Heart left ventricle (tissue), 16 donors: ENCODE results near the gene ANXA2R. TPM values are rescaled to one million over a fixed set of nuclear protein-coding genes. Genes with fewer than 3 reads are reported as not detected.

Source experiments
- ATAC-seq, 4 donors: fragments of 200-7000 bp; cut with Tn5 transposase; one replicate each; pipeline ENCODE4 v1.9.1; 2020 to 2022; ENCODE audit warnings: moderate library complexity in 4 of 4, mild to moderate bottlenecking in 3 of 4, moderate number of reproducible peaks in 1 of 4
- DNase-seq, 5 donors: peaks; one replicate each; pipeline ENCODE4 v3.0.0-alpha.2; 2020
- H3K27ac ChIP-seq, 12 donors: fragments of 200-600 bp; sonication (generic) in 4 of 12; one replicate each; pipeline versions ENCODE4 v1.5.0 to v1.8.0; 2016 to 2022; ENCODE audit warnings: mild to moderate bottlenecking in 2 of 12
- H3K27me3 ChIP-seq, 9 donors: fragments of 200-600 bp; sonication (generic) in 2 of 9; one replicate each; pipeline versions ENCODE4 v1.5.1 to v1.8.0; 2016 to 2022; ENCODE audit warnings: mild to moderate bottlenecking in 3 of 9
- H3K36me3 ChIP-seq, 9 donors: fragments of 200-600 bp; sonication (generic) in 2 of 9; one replicate each; pipeline versions ENCODE4 v1.5.0 to v1.8.0; 2018 to 2022; ENCODE audit warnings: mild to moderate bottlenecking in 2 of 9
- H3K4me1 ChIP-seq, 12 donors: fragments of 200-600 bp; sonication (generic) in 4 of 12; one replicate each; pipeline versions ENCODE4 v1.5.0 to v1.8.0; 2016 to 2022; ENCODE audit warnings: mild to moderate bottlenecking in 3 of 12
- H3K4me3 ChIP-seq, 12 donors: fragments of 200-600 bp; sonication (generic) in 4 of 12; one replicate each; pipeline versions ENCODE4 v1.5.0 to v1.8.0; 2017 to 2022; ENCODE audit warnings: mild to moderate bottlenecking in 9 of 12, moderate library complexity in 4 of 12
- H3K9me3 ChIP-seq, 12 donors: fragments of 200-600 bp; sonication (generic) in 4 of 12; one replicate each; pipeline versions ENCODE4 v1.5.0 to v1.8.0; 2016 to 2022; ENCODE audit warnings: mild to moderate bottlenecking in 1 of 12
- POLR2A ChIP-seq, 2 donors: fragments of 450-650 bp; IDR thresholded peaks; one replicate each; pipeline ENCODE4 v1.6.1; 2017; ENCODE audit warnings: antibody characterized with exemption in 2 of 2, mild to moderate bottlenecking in 2 of 2, moderate library complexity in 2 of 2
- WGBS, 4 donors: extraction: QIAGEN DNeasy Blood & Tissue Kit in 2 of 4; methylation state at CpG; one replicate each; pipeline versions ENCODE4 v1.1.5 to v1.1.7; 2013 to 2018; 5-methylcytosine and 5-hydroxymethylcytosine counted together
- intact Hi-C, 10 donors: fragments of 100-400 bp; cut with DNase I; formaldehyde crosslinking; loops; one replicate each; pipeline versions ENCODE4 v1.11.1 to v1.14.2; 2022
- polyA plus RNA-seq, 2 donors: library from polyadenylated mRNA; stranded (reverse); fragments of 200-250 nt; gene quantifications; one replicate each; pipeline ENCODE4 v1.2.3, GENCODE V29; 2013
- total RNA-seq, 9 donors: library from RNA; depleted of rRNA in 2 of 9; stranded (reverse); fragments of >200 nt in 2 of 9; fragmentation: NEBNext Ultra II Directional in 3 of 9; extraction: Animal tissue kit (Norgen Biotek cat#: 25700) in 3 of 9; gene quantifications; one replicate each; pipeline versions ENCODE4 v1.1.0 to v1.2.4, GENCODE V29; 2016 to 2023
- TF ChIP-seq, protein P1 (sequence below), 12 donors: fragments of 200-600 bp; sonication (generic) in 4 of 12; IDR thresholded peaks; one replicate each; pipeline versions ENCODE4 v1.5.0 to v1.8.0; 2018 to 2022; ENCODE audit warnings: antibody characterized with exemption in 12 of 12, mild to moderate bottlenecking in 5 of 12
- donor health status: ischemic (EF 13 %, LVEDD 7.1; RV severe dilation, severe dysfunction).
- donor health status: healthy with polysubstance abuse.
- donor health status: DM: no; HTN: yes; CAD: no.
- donor health status: DM: no; HTN: no; CAD: no.
- donor health status: ischemic (EF 25% LVEDD 6.9; RV normal size, moderate dysfunction).
- donor health status: ischemic (EF 25% LVEDD 5.7; RV mildly dilated, moderate dysfunction).
- donor health status: healthy.
- donor health status: DM: yes; HTN: yes; CAD: no.
- donor health status: ischemic (EF 35%, LVEDD 5.7; RV mildly dilated, moderate dysfunction).
- donor health status: nonischemic (EF 11% LVEDD 7.7; RV severe dilation, severe dysfunction).
- donor health status: DM: yes; HTN: yes; CAD: no.
- donor health status: PGD.
- donor health status: ischemic (EF 29% LVEDD 5.4; RV normal size, mild dysfunction).
- donor health status: nonischemic (EF 23%, LVEDD 6.1; RV moderate dilation, normal function).

The ANXA2R gene
- total and polyA plus RNA-seq, 11 donors: 0.49 to 2.4 (median 1.4) TPM

DNA sequence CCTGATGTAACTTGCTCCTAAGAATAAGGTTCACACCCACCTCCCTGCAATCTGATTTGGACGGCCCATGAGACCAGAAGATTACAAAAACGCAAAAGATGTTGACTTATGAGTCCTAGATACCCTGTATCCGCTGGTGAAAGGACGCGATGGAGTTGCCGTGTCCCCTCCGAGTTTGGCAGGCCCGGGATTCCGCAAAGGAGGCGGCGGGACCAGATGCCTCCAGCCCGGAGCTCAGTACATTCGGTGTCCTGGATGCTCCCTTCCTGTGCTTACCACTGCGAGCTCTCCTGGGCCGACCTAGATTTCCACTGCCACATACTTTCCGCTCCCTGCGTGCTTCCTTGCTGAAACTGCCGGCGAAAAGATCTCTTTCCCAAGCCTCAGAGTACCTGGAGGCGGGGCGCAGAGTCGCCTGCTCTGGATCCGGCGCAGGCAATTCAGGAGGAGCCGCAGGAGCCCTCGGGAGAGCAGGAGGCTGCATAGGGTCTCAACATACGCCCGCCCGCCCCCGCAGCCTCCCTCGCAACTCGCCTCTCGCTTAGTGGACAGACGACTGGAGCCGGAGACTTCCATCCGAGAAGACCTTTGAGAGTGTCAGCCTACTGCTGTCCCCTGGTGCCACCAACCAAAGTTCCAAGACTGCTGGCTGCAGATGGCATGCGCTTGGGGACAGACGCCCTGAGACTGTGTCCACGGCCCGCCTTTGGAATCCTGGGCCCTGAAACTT, 39.8 kb downstream of the ANXA2R start:
- Histone ChIP-seq H3K36me3 (no peaks in the 10 kb centered on the region), H3K27ac (peak overlapping the region in 9 of 12 donors; percentile 2 to 59 (median 39)), H3K4me3 (peak overlapping the region in 11 of 12 donors; percentile 5 to 52 (median 41)), H3K27me3 (peaks cover 10 to 100% (median 73%) of the 10 kb centered on the region in 9 donors), H3K4me1 (peaks cover 0 to 23% (median 2%) of the 10 kb centered on the region in 12 donors), H3K9me3 (no peaks in the 10 kb centered on the region)
- no peak for TF ChIP-seq POLR2A (IDR thresholded peaks at IDR 0.05)
- TF ChIP-seq, protein P1, sequence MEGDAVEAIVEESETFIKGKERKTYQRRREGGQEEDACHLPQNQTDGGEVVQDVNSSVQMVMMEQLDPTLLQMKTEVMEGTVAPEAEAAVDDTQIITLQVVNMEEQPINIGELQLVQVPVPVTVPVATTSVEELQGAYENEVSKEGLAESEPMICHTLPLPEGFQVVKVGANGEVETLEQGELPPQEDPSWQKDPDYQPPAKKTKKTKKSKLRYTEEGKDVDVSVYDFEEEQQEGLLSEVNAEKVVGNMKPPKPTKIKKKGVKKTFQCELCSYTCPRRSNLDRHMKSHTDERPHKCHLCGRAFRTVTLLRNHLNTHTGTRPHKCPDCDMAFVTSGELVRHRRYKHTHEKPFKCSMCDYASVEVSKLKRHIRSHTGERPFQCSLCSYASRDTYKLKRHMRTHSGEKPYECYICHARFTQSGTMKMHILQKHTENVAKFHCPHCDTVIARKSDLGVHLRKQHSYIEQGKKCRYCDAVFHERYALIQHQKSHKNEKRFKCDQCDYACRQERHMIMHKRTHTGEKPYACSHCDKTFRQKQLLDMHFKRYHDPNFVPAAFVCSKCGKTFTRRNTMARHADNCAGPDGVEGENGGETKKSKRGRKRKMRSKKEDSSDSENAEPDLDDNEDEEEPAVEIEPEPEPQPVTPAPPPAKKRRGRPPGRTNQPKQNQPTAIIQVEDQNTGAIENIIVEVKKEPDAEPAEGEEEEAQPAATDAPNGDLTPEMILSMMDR (IDR thresholded peaks at IDR 0.05): no peak
- WGBS, 4 donors: 3 to 7% (median 5%) methylated on average over 24 to 40 of the region's 40 CpGs
- peak in 3 of 4 donors; percentile 41 to 68 (median 53) for ATAC-seq
- peak in 2 of 5 donors; percentile 14 to 22 for DNase-seq
- intact Hi-C loops: no loop called here

DNA sequence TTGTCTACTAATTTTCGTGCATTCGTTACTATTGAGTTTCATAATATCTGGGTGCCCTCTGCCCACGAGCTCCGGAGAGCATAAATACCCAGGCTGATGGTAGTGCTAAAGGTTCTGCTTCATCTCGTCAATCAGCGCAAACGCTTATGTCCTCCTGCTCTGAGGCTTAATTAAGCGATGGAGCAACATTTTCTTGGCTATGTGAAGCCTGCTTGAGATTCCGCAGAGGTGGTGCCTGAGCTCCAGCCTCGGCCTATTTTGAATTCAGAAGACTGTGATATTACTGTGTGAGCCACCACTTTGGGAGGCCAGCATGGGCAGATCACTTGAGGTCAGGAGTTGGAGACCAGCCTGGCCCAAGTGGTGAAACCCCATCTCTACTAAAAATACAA, 44.8 kb downstream of the ANXA2R start:
- no peak for ATAC-seq
- H3K27me3 ChIP-seq: peaks cover 17 to 98% (median 68%) of the 10 kb centered on the region in 9 donors
- intact Hi-C loops: loop anchor here in 8 of 10 donors (1.0 to 10.0 kb wide), 10 partner anchors 12 to 88 kb away; partner anchors contain the start of gene ANXA2R (in 3 of the 8)

DNA sequence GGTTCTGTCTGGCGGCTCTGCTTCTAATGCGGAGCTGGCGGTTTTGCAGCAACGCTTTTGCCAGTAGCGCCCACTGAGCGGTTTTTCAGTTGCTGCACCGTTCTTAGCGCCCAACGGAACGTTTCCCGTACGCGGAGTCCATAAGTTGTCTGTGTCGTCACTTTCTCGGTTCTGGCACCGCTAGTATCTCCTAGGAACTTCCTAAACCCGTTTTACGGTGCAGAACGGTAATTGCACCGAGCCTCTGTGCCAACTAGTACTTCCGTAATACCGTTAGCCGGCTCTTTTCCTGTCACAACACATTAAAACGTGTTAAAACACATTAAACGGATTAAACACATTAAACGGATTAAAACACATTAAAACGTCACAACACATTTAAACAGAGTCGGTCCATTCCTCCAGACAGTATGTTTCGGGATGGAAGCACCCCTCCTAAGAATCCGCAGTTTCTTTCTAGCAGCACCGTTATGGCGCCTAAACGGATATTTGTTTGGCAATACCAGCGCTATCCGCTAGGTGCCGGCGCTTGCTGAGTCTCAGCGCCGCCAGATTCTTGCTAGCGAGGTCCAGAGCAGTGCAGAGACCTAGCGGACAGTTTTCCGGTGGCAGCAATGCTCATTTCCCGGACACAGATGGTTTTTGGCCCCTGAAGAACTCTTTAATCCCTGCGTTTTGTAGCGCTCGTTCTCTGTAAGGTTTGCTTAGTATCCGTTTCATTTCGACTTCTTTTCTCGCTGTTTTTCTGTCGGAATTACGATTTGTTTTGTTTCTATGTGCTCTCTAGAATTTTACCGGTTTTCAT, 45.4 kb downstream of the ANXA2R start:
- peak overlapping the region; percentile 6 to 77 (median 68) for H3K4me3 ChIP-seq
- peaks cover 0 to 30% (median 13%) of the 10 kb centered on the region in 12 donors for H3K4me1 ChIP-seq
- TF ChIP-seq, protein P1 (IDR thresholded peaks at IDR 0.05): peak; percentile 71 to 90 (median 84)
- no peak for TF ChIP-seq POLR2A (IDR thresholded peaks at IDR 0.05)
- intact Hi-C loops: loop anchor here (1.0 to 10.0 kb wide), 15 partner anchors 13 to 128 kb away; partner anchors contain the start of genes ANXA2R (in 5 of the 10) and ZNF131 (in 1 of the 10)
- peak overlapping the region; percentile 86 to 99 (median 96) for H3K27ac ChIP-seq
- H3K27me3 ChIP-seq: peaks cover 14 to 98% (median 65%) of the 10 kb centered on the region in 9 donors
- DNase-seq (peak; percentile 88 to 92 (median 89)), ATAC-seq (peak; percentile 62 to 85 (median 78))
- WGBS, 4 donors: 2 to 4% (median 3%) methylated on average over 52 of the region's 52 CpGs
- no peaks in the 10 kb centered on the region for H3K9me3 ChIP-seq
- no peaks in the 10 kb centered on the region for H3K36me3 ChIP-seq

More for the DNA sequence above, 44.8 kb downstream of the ANXA2R start:
- DNase-seq: no peak
- no peaks in the 10 kb centered on the region for H3K36me3 ChIP-seq
- peak overlapping the region in 9 of 12 donors; percentile 60 to 77 (median 69) for H3K4me3 ChIP-seq
- peak overlapping the region; percentile 86 to 99 (median 96) for H3K27ac ChIP-seq
- TF ChIP-seq, protein P1 (IDR thresholded peaks at IDR 0.05): no peak
- TF ChIP-seq POLR2A (IDR thresholded peaks at IDR 0.05): no peak
- 7 to 14% (median 11%) methylated on average over 10 of the region's 10 CpGs for WGBS, 4 donors
- H3K4me1 ChIP-seq: peaks cover 0 to 30% (median 11%) of the 10 kb centered on the region in 12 donors
- no peaks in the 10 kb centered on the region for H3K9me3 ChIP-seq
